ENCODE results near the gene TEX51.

The TEX51 gene

GRCh38 chr2:126898636-126899035 is at the start of gene TEX51:
TEX51 (plus strand) TSS chr2:126898890; CDS start chr2:126898919, 29 bp downstream.
- TF ChIP-seq FEZF1 (tag by site-specific recombination; IDR thresholded peaks at IDR 0.05) (no peak), ZNF416 (tag by site-specific recombination; IDR thresholded peaks at IDR 0.05) (no peak), ZNF121 (tag by site-specific recombination; IDR thresholded peaks at IDR 0.05) (no peak), ZNF274 (IDR thresholded peaks at IDR 0.05; ENCODE audit: low read length) (no peak), ZNF274 (tag by site-specific recombination; IDR thresholded peaks at IDR 0.05; ENCODE audit: borderline replicate concordance) (no peak), BCL11A (tag by site-specific recombination; IDR thresholded peaks at IDR 0.05; ENCODE audit: low read depth) (no peak), ZNF555 (tag by site-specific recombination; conservative IDR thresholded peaks at IDR 0.05) (no peak), ZNF169 (tag by site-specific recombination; IDR thresholded peaks at IDR 0.05) (no peak), ZNF664 (tag by site-specific recombination; IDR thresholded peaks at IDR 0.05) (no peak), KLF7 (tag by site-specific recombination; IDR thresholded peaks at IDR 0.05; ENCODE audit: borderline replicate concordance) (no peak), ZNF645 (tag by site-specific recombination; IDR thresholded peaks at IDR 0.05) (no peak)
- Histone ChIP-seq H3K36me3 (ENCODE audit: control insufficient read depth in 2 of 2, insufficient read depth in 1 of 2, low read length in 2 of 2) (no peaks in the 10 kb centered on the region), H3K4me3 (ENCODE audit: low read depth, low read length) (no peak within 1 kb of the TSS), H3K27ac (ENCODE audit: extremely low read depth, low read depth, low read length) (no peak within 1 kb of the TSS), H3K4me1 (ENCODE audit: control insufficient read depth, insufficient read depth, low read length) (no peaks in the 10 kb centered on the region), H3K9me3 (ENCODE audit: control insufficient read depth, insufficient read depth, low read depth, low read length) (no peaks in the 10 kb centered on the region)
- ChIA-PET CTCF (interaction anchor here (1.7 kb wide), 1 partner anchor 12 kb away, joined by 7 read pairs; no protein-coding TSS in a partner anchor), POLR2A (no interaction called here)

GRCh38 chr2:126849054-126849453 is 49.6 kb upstream of the TEX51 start:
- TF ChIP-seq SP2 (tag by site-specific recombination; IDR thresholded peaks at IDR 0.05) (no peak), ZNF670 (tag by site-specific recombination; IDR thresholded peaks at IDR 0.05; ENCODE audit: low read depth) (no peak), ELK4 (IDR thresholded peaks at IDR 0.05; ENCODE audit: borderline replicate concordance, low read depth, low read length) (no peak), SP3 (tag by site-specific recombination; IDR thresholded peaks at IDR 0.05) (no peak), ZNF248 (tag by site-specific recombination; IDR thresholded peaks at IDR 0.05) (no peak), ZNF19 (tag by site-specific recombination; IDR thresholded peaks at IDR 0.05; ENCODE audit: low read depth) (no peak), KLF10 (tag by site-specific recombination; IDR thresholded peaks at IDR 0.05) (no peak), EGR2 (tag by site-specific recombination; IDR thresholded peaks at IDR 0.05; ENCODE audit: low read depth) (no peak), KLF8 (tag by site-specific recombination; IDR thresholded peaks at IDR 0.05) (no peak), ZNF544 (tag by site-specific recombination; IDR thresholded peaks at IDR 0.05) (no peak)
- ChIA-PET CTCF (no interaction called here), POLR2A (no interaction called here)
- Histone ChIP-seq H3K4me1 (ENCODE audit: control insufficient read depth, insufficient read depth, low read length) (no peaks in the 10 kb centered on the region), H3K4me3 (ENCODE audit: low read depth, low read length) (no peak overlapping the region), H3K9me3 (ENCODE audit: control insufficient read depth, insufficient read depth, low read depth, low read length) (no peaks in the 10 kb centered on the region), H3K27ac (ENCODE audit: extremely low read depth, low read depth, low read length) (no peak overlapping the region), H3K36me3 (ENCODE audit: control insufficient read depth in 2 of 2, insufficient read depth in 1 of 2, low read length in 2 of 2) (no peaks in the 10 kb centered on the region)

GRCh38 chr2:126849486-126849885 is 49.2 kb upstream of the TEX51 start:
- Histone ChIP-seq H3K36me3 (ENCODE audit: control insufficient read depth in 2 of 2, insufficient read depth in 1 of 2, low read length in 2 of 2) (no peaks in the 10 kb centered on the region), H3K4me3 (ENCODE audit: low read depth, low read length) (no peak overlapping the region), H3K4me1 (ENCODE audit: control insufficient read depth, insufficient read depth, low read length) (no peaks in the 10 kb centered on the region), H3K9me3 (ENCODE audit: control insufficient read depth, insufficient read depth, low read depth, low read length) (no peaks in the 10 kb centered on the region), H3K27ac (ENCODE audit: extremely low read depth, low read depth, low read length) (no peak overlapping the region)
- no peak for TF ChIP-seq PRDM10 (tag by site-specific recombination; IDR thresholded peaks at IDR 0.05)
- TF ChIP-seq ZNF391 (tag by site-specific recombination; IDR thresholded peaks at IDR 0.05; ENCODE audit: borderline replicate concordance, low read depth), result no peak
- ChIA-PET POLR2A (no interaction called here), CTCF (no interaction called here)

All from HEK293 (cell line).